PFSK-1 (cell line): ENCODE data around the gene ZMYND19.

Source experiments
- POLR2AphosphoS5 ChIP-seq: IDR thresholded peaks from 2 replicates; pipeline ENCODE4 v1.6.1; 2012; ENCODE audit warnings: low read depth, mild to moderate bottlenecking, control low read depth, low read length, moderate library complexity
- TAF1 ChIP-seq: IDR thresholded peaks from 2 replicates; pipeline ENCODE4 v1.6.1; 2012; ENCODE audit warnings: low read length, control low read depth, borderline replicate concordance; ENCODE audit not compliant: insufficient read depth
- TF ChIP-seq, protein P1 (sequence below), 2 experiments: IDR thresholded peaks; 2 replicates each; pipeline versions ENCODE4 v1.6.1 to v1.8.0; 2011 to 2012; ENCODE audit warnings: low read depth in 2 of 2, low read length in 2 of 2, control low read depth in 1 of 2, inconsistent platforms in 1 of 2, mild to moderate bottlenecking in 1 of 2, moderate library complexity in 1 of 2; ENCODE audit not compliant: insufficient read depth in 1 of 2

DNA sequence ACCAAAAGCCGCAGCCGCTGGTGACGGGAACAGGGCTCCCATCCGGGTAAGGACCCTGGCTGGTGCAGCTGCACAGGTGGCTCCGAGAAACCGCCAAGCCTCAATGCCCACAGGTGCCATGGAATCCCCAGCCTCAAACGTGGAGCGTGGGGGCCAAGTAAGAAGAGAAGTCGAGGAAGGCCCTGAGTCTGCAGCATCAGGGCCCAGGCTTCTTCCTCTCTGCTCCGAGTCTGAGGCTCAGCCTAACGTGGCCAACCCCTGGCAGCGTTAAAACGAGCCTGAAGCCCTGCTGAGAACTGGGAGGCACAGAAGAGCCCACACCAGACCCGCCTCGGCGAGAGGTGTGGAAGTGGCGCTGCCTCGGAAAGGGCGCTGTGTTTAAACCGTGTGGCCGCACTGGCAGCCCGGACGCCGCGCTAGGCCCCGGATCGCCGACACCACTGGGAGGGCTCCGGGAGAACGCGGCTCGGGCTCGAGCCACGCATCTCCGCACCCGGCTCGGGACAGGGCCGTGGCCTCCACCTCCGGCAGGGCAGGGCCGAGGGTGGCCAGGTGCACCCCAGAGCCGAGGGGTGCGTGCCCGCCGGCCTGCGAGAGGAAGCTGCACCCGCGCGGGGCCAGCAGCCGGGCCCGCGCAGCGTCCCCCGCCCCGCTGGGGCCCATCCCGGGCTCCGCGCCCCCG is 730 bp downstream of the ZMYND19 start:
- no peak for TF ChIP-seq POLR2AphosphoS5
- TF ChIP-seq TAF1: no peak
- TF ChIP-seq, protein P1, sequence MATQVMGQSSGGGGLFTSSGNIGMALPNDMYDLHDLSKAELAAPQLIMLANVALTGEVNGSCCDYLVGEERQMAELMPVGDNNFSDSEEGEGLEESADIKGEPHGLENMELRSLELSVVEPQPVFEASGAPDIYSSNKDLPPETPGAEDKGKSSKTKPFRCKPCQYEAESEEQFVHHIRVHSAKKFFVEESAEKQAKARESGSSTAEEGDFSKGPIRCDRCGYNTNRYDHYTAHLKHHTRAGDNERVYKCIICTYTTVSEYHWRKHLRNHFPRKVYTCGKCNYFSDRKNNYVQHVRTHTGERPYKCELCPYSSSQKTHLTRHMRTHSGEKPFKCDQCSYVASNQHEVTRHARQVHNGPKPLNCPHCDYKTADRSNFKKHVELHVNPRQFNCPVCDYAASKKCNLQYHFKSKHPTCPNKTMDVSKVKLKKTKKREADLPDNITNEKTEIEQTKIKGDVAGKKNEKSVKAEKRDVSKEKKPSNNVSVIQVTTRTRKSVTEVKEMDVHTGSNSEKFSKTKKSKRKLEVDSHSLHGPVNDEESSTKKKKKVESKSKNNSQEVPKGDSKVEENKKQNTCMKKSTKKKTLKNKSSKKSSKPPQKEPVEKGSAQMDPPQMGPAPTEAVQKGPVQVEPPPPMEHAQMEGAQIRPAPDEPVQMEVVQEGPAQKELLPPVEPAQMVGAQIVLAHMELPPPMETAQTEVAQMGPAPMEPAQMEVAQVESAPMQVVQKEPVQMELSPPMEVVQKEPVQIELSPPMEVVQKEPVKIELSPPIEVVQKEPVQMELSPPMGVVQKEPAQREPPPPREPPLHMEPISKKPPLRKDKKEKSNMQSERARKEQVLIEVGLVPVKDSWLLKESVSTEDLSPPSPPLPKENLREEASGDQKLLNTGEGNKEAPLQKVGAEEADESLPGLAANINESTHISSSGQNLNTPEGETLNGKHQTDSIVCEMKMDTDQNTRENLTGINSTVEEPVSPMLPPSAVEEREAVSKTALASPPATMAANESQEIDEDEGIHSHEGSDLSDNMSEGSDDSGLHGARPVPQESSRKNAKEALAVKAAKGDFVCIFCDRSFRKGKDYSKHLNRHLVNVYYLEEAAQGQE (IDR thresholded peaks at IDR 0.05; ENCODE audit: insufficient read depth in 1 of 2, low read depth in 2 of 2, low read length in 2 of 2): no peak
